Keratinocyte (primary cell): ENCODE results near the gene IGFBP3. TPM values are rescaled to one million over a fixed set of nuclear protein-coding genes. Genes with fewer than 3 reads are reported as not detected.

Source experiments
- DNase-seq: peaks from one replicate; pipeline ENCODE4 v3.0.0-alpha.2; 2011; ENCODE audit warnings: low read depth, missing footprints, low spot score
- FAIRE-seq: peaks from 2 replicates; lab custom pipeline; 2011; peaks lifted over from hg19 to GRCh38; lab: Jason Lieb, UNC
- H2AFZ ChIP-seq: 2 replicates; pipeline ENCODE4 v1.6.0; 2012; ENCODE audit warnings: low read length, control low read depth, inconsistent platforms; ENCODE audit not compliant: control insufficient read depth
- H3K27ac ChIP-seq: 2 replicates; pipeline ENCODE4 v1.5.1; 2011; ENCODE audit warnings: low read length; ENCODE audit not compliant: control insufficient read depth, insufficient read depth
- H3K27me3 ChIP-seq: 3 replicates; pipeline ENCODE4 v1.6.0; 2011; ENCODE audit warnings: low read length; ENCODE audit not compliant: control insufficient read depth, insufficient read depth; ENCODE audit errors: extremely low read depth
- H3K36me3 ChIP-seq, 2 experiments: 2 replicates in 1 of 2; 3 replicates in 1 of 2; pipeline ENCODE4 v1.5.1; 2011; ENCODE audit warnings: low read length in 2 of 2, mild to moderate bottlenecking in 1 of 2; ENCODE audit not compliant: control insufficient read depth in 2 of 2, insufficient read depth in 2 of 2; ENCODE audit errors: extremely low read depth in 1 of 2
- H3K4me1 ChIP-seq: 3 replicates; pipeline ENCODE4 v1.5.1; 2011; ENCODE audit warnings: low read length; ENCODE audit not compliant: control insufficient read depth, insufficient read depth; ENCODE audit errors: extremely low read depth
- H3K4me2 ChIP-seq: 3 replicates; pipeline ENCODE4 v1.6.0; 2011; ENCODE audit warnings: low read depth, low read length; ENCODE audit not compliant: control insufficient read depth, insufficient read depth; ENCODE audit errors: extremely low read depth
- H3K4me3 ChIP-seq, 3 experiments: fragments of 200-600 bp in 1 of 3; sonication (generic) in 1 of 3; 2 replicates in 2 of 3; 3 replicates in 1 of 3; pipeline ENCODE4 v1.5.1; 2011 to 2016; ENCODE audit warnings: low read length in 3 of 3, mild to moderate bottlenecking in 3 of 3, control low read depth in 2 of 3, inconsistent platforms in 1 of 3, low read depth in 1 of 3, mixed read lengths in 1 of 3, mixed run types in 1 of 3, moderate library complexity in 1 of 3; ENCODE audit not compliant: control insufficient read depth in 2 of 3, insufficient read depth in 2 of 3; ENCODE audit errors: extremely low read depth in 1 of 3
- H3K79me2 ChIP-seq: 2 replicates; pipeline ENCODE4 v1.6.0; 2012; ENCODE audit warnings: low read length; ENCODE audit not compliant: control insufficient read depth, insufficient read depth
- H3K9ac ChIP-seq: 3 replicates; pipeline ENCODE4 v1.6.0; 2011; ENCODE audit warnings: low read length; ENCODE audit not compliant: control insufficient read depth, insufficient read depth; ENCODE audit errors: extremely low read depth
- H3K9me1 ChIP-seq: 3 replicates; pipeline ENCODE4 v1.6.0; 2011; ENCODE audit warnings: low read length; ENCODE audit not compliant: control insufficient read depth, insufficient read depth; ENCODE audit errors: extremely low read depth
- H3K9me3 ChIP-seq: 2 replicates; pipeline ENCODE4 v1.5.1; 2012; ENCODE audit warnings: low read depth, low read length; ENCODE audit not compliant: control insufficient read depth
- H4K20me1 ChIP-seq: 3 replicates; pipeline ENCODE4 v1.6.0; 2011; ENCODE audit warnings: low read length; ENCODE audit not compliant: control insufficient read depth, insufficient read depth; ENCODE audit errors: extremely low read depth
- EZH2 ChIP-seq: IDR thresholded peaks from one replicate; pipeline ENCODE4 v1.6.1; 2012; ENCODE audit warnings: inconsistent platforms, mild to moderate bottlenecking, low read length, moderate library complexity
- dilution Hi-C: fragments of 300-500 bp; cut with MboI; formaldehyde crosslinking; loops from one replicate; pipeline ENCODE4 v1.7.0; 2020; ENCODE audit warnings: low sequenced_read_pairs; ENCODE audit not compliant: extremely low pct_ligation_motif_present
- polyA plus RNA-seq, 5 experiments: library from polyadenylated mRNA; depleted of rRNA in 3 of 5; stranded (reverse) in 3 of 5; stranded (forward) in 1 of 5; unstranded in 1 of 5; fragments of >200 nt; gene quantifications; 1 replicate in 1 of 5; 2 replicates in 3 of 5; 3 replicates in 1 of 5; pipeline versions ENCODE4 v1.2.1 to v1.2.3, GENCODE V29; 2011 to 2012; ENCODE audit warnings: missing spikeins in 2 of 5, low read depth in 1 of 5, low replicate concordance in 1 of 5
- TF ChIP-seq, protein P1 (sequence below), 3 experiments: IDR thresholded peaks in 1 of 3; conservative IDR thresholded peaks in 1 of 3; optimal IDR thresholded peaks in 1 of 3; 2 replicates in 2 of 3; 3 replicates in 1 of 3; pipeline versions ENCODE3 to v1.5.1; 2011; ENCODE audit warnings: low read length in 3 of 3, mild to moderate bottlenecking in 3 of 3, moderate library complexity in 2 of 3, control low read depth in 1 of 3, inconsistent platforms in 1 of 3; ENCODE audit not compliant: insufficient read depth in 2 of 3; ENCODE audit errors: extremely low read depth in 1 of 3

The IGFBP3 gene
- polyA plus RNA-seq, 1 donor (not counting 4 experiments of a cell fraction or from before 2014, with no cell fraction given) = 14.0 TPM

DNA sequence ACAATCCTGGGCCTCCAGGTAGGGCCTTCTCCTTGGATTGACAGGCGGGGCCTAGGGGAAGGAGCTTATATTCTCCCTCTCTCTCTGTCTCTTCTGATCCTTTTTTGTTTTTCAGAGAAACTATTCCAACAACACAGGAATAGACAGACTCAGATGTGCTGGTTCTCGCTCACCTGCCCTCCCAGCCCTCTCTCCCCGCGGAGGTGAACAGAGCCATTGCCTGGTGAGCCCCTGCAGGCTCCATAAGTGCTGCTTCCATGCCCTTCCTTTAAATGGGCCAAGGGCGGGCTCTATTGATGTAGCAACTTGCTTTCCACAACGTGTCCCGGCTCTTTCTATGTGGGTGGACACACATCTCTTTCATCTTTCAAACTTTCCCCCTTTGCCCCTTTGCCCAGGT lies 47.2 kb upstream of the IGFBP3 start:
- H3K4me3 ChIP-seq = no peak overlapping the region
- dilution Hi-C loops = no loop called here
- H3K27me3 ChIP-seq = no peaks in the 10 kb centered on the region
- no peak overlapping the region for H3K4me2 ChIP-seq
- H3K9me3 ChIP-seq = no peaks in the 10 kb centered on the region
- no peaks in the 10 kb centered on the region for H3K9me1 ChIP-seq
- FAIRE-seq (no peak), DNase-seq (no peak)
- H3K79me2 ChIP-seq = no peaks in the 10 kb centered on the region
- TF ChIP-seq, protein P1, sequence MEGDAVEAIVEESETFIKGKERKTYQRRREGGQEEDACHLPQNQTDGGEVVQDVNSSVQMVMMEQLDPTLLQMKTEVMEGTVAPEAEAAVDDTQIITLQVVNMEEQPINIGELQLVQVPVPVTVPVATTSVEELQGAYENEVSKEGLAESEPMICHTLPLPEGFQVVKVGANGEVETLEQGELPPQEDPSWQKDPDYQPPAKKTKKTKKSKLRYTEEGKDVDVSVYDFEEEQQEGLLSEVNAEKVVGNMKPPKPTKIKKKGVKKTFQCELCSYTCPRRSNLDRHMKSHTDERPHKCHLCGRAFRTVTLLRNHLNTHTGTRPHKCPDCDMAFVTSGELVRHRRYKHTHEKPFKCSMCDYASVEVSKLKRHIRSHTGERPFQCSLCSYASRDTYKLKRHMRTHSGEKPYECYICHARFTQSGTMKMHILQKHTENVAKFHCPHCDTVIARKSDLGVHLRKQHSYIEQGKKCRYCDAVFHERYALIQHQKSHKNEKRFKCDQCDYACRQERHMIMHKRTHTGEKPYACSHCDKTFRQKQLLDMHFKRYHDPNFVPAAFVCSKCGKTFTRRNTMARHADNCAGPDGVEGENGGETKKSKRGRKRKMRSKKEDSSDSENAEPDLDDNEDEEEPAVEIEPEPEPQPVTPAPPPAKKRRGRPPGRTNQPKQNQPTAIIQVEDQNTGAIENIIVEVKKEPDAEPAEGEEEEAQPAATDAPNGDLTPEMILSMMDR (optimal IDR thresholded peaks at IDR 0.05 in 1 of 3, IDR thresholded peaks at IDR 0.05 in 1 of 3, conservative IDR thresholded peaks at IDR 0.05 in 1 of 3; ENCODE audit: extremely low read depth in 1 of 3, insufficient read depth in 2 of 3, low read length in 3 of 3) = no peak
- no peak for TF ChIP-seq EZH2
- H3K4me1 ChIP-seq = no peaks in the 10 kb centered on the region
- no peak overlapping the region for H3K27ac ChIP-seq
- H3K9ac ChIP-seq = no peak overlapping the region
- no peaks in the 10 kb centered on the region for H3K36me3 ChIP-seq
- no peaks in the 10 kb centered on the region for H4K20me1 ChIP-seq
- H2AFZ ChIP-seq = no peak overlapping the region

DNA sequence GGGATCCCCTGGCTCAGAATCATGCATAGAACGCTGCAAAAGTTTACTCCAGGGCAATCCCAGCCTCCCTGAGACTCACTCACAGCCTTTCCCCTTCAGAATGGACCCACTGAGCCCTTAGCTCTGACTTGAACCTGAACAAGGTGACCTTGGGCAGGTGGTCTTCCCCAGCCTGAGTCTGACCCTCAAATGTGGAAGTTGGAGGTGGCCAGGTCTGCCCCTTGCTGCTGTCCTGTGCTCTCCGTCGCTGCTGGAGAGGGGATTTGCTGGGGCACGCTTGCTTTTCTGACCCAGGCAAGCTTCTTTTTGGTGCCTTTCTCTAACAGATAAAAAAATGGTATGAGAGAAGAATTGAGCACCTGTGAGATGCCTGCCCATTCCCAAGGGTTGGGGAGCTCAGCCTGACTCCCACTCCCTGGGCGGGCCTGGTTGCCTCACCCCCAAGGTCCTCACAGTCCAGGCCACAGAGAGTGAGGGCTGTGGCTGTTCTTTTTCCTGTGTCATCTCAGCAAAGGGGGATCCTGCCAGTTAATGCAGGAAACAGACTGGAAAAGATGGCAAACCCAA lies 46.6 kb upstream of the IGFBP3 start:
- H3K4me3 ChIP-seq = no peak overlapping the region
- no peaks in the 10 kb centered on the region for H3K27me3 ChIP-seq
- H3K36me3 ChIP-seq = no peaks in the 10 kb centered on the region
- FAIRE-seq (no peak), DNase-seq (no peak)
- no peaks in the 10 kb centered on the region for H3K79me2 ChIP-seq
- dilution Hi-C loops = no loop called here
- TF ChIP-seq, protein P1 (optimal IDR thresholded peaks at IDR 0.05 in 1 of 3, IDR thresholded peaks at IDR 0.05 in 1 of 3, conservative IDR thresholded peaks at IDR 0.05 in 1 of 3; ENCODE audit: extremely low read depth in 1 of 3, insufficient read depth in 2 of 3, low read length in 3 of 3) = no peak
- no peak for TF ChIP-seq EZH2
- no peak overlapping the region for H3K9ac ChIP-seq
- H3K9me3 ChIP-seq = no peaks in the 10 kb centered on the region
- no peaks in the 10 kb centered on the region for H3K4me1 ChIP-seq
- H3K27ac ChIP-seq = no peak overlapping the region
- no peak overlapping the region for H2AFZ ChIP-seq
- no peak overlapping the region for H3K4me2 ChIP-seq
- no peaks in the 10 kb centered on the region for H3K9me1 ChIP-seq
- H4K20me1 ChIP-seq = no peaks in the 10 kb centered on the region
